Esophagus muscularis mucosa (tissue), 4 donors: Measurements from ENCODE around the gene RNF213. TPM values are rescaled to one million over a fixed set of nuclear protein-coding genes. Genes with fewer than 3 reads are reported as not detected.

Source experiments
- DNase-seq: peaks from one replicate; pipeline ENCODE4 v3.0.0-alpha.2; 2017; ENCODE audit errors: extremely low spot score
- H3K27ac ChIP-seq, 4 donors: fragments of 200-600 bp; sonication (generic); replicated peaks in 1 of 4; 1 replicate in 3 of 4; 2 replicates in 1 of 4; pipeline ENCODE4 v1.5.1; 2016 to 2019; ENCODE audit warnings: mild to moderate bottlenecking in 1 of 4
- H3K27me3 ChIP-seq, 4 donors: fragments of 200-600 bp; sonication (generic); one replicate each; pipeline versions ENCODE4 v1.5.1 to v1.6.0; 2016 to 2019
- H3K36me3 ChIP-seq, 4 donors: fragments of 200-600 bp; sonication (generic); one replicate each; pipeline ENCODE4 v1.5.1; 2016 to 2019
- H3K4me1 ChIP-seq, 4 donors: fragments of 200-600 bp; sonication (generic); one replicate each; pipeline ENCODE4 v1.5.1; 2016 to 2019
- H3K4me3 ChIP-seq, 4 donors: fragments of 200-600 bp; sonication (generic); 1 replicate in 2 of 4; 2 replicates in 2 of 4; pipeline ENCODE4 v1.5.1; 2016 to 2019; ENCODE audit warnings: mild to moderate bottlenecking in 4 of 4, moderate library complexity in 1 of 4
- H3K9me3 ChIP-seq, 4 donors: fragments of 200-600 bp; sonication (generic); 1 replicate in 3 of 4; 2 replicates in 1 of 4; pipeline ENCODE4 v1.5.1; 2016 to 2019
- CTCF ChIP-seq, 3 experiments: fragments of 200-600 bp in 2 of 3; fragments of 450-650 bp in 1 of 3; sonication (generic) in 2 of 3; IDR thresholded peaks; one replicate each; pipeline ENCODE4 v1.5.1; 2017 to 2019; ENCODE audit warnings: antibody characterized with exemption in 3 of 3, mild to moderate bottlenecking in 2 of 3, moderate library complexity in 1 of 3
- EP300 ChIP-seq: sonication (generic); formaldehyde crosslinking; IDR thresholded peaks from one replicate; pipeline ENCODE4 v1.6.1; 2017; ENCODE audit warnings: antibody characterized with exemption
- POLR2A ChIP-seq: fragments of 450-650 bp; IDR thresholded peaks from one replicate; pipeline ENCODE4 v1.6.1; 2017; ENCODE audit warnings: antibody characterized with exemption, moderate library complexity, mild to moderate bottlenecking, low read depth
- POLR2AphosphoS5 ChIP-seq, 2 donors: sonication (generic); formaldehyde crosslinking; IDR thresholded peaks; one replicate each; pipeline ENCODE4 v1.6.1; 2017; ENCODE audit warnings: antibody characterized with exemption in 2 of 2
- WGBS: methylation state at CpG from one replicate; pipeline ENCODE4 v1.1.5; 2018; 5-methylcytosine and 5-hydroxymethylcytosine counted together
- intact Hi-C: fragments of 100-400 bp; cut with DNase I; formaldehyde crosslinking; loops from one replicate; pipeline ENCODE4 v1.15.1; 2023
- total RNA-seq, 4 donors: library from RNA; depleted of rRNA; stranded (reverse); fragments of >200 nt; gene quantifications; one replicate each; pipeline versions ENCODE4 v1.1.0 to v1.2.1, GENCODE V29; 2016

Gene RNF213
- total RNA-seq, 4 donors from 2014 or later = 55.8 to 85.7 (median 75.9) TPM

GRCh38 chr17:80356231-80356856 lies 95.7 kb downstream of the RNF213 start:
- no peak for DNase-seq
- intact Hi-C loops = no loop called here
- Histone ChIP-seq H3K36me3 (peaks cover 88 to 99% (median 94%) of the 10 kb centered on the region in 4 donors), H3K4me3 (no peak overlapping the region), H3K27ac (no peak overlapping the region), H3K4me1 (no peaks in the 10 kb centered on the region), H3K27me3 (no peaks in the 10 kb centered on the region), H3K9me3 (no peaks in the 10 kb centered on the region)
- TF ChIP-seq POLR2AphosphoS5 (IDR thresholded peaks at IDR 0.05) (no peak), EP300 (no peak), CTCF (IDR thresholded peaks at IDR 0.05) (no peak), POLR2A (no peak)
- 90% methylated on average over 24 of the region's 24 CpGs for WGBS

- WGBS = 90% methylated on average over 9 of the region's 9 CpGs
- H3K27me3 ChIP-seq = no peaks in the 10 kb centered on the region
Measured at GRCh38 chr17:80358131-80358530, 97.5 kb downstream of the RNF213 start.

GRCh38 chr17:80358861-80359260 lies 98.2 kb downstream of the RNF213 start:
- no peaks in the 10 kb centered on the region for H3K27me3 ChIP-seq
- TF ChIP-seq POLR2AphosphoS5 (IDR thresholded peaks at IDR 0.05) (no peak), POLR2A (no peak), EP300 (no peak), CTCF (IDR thresholded peaks at IDR 0.05) (no peak)
- H3K27ac ChIP-seq = no peak overlapping the region
- peaks cover 0 to 13% (median 8%) of the 10 kb centered on the region in 4 donors for H3K4me1 ChIP-seq
- H3K9me3 ChIP-seq = no peaks in the 10 kb centered on the region
- intact Hi-C loops = no loop called here
- no peak for DNase-seq
- H3K36me3 ChIP-seq = peaks cover 79 to 97% (median 93%) of the 10 kb centered on the region in 4 donors
- H3K4me3 ChIP-seq = no peak overlapping the region
- WGBS = 83% methylated on average over 11 of the region's 11 CpGs

More at GRCh38 chr17:80358131-80358530, 97.5 kb downstream of the RNF213 start:
- Histone ChIP-seq H3K36me3 (peaks cover 80 to 97% (median 93%) of the 10 kb centered on the region in 4 donors), H3K4me3 (no peak overlapping the region), H3K27ac (no peak overlapping the region), H3K4me1 (peaks cover 0 to 7% (median 5%) of the 10 kb centered on the region in 4 donors), H3K9me3 (no peaks in the 10 kb centered on the region)
- DNase-seq = no peak
- intact Hi-C loops = no loop called here
- TF ChIP-seq POLR2AphosphoS5 (IDR thresholded peaks at IDR 0.05) = no peak
- no peak for TF ChIP-seq CTCF (IDR thresholded peaks at IDR 0.05)
- TF ChIP-seq EP300 = no peak
- TF ChIP-seq POLR2A = no peak

GRCh38 chr17:80359422-80360110 lies 98.9 kb downstream of the RNF213 start:
- H3K36me3 ChIP-seq = peaks cover 79 to 97% (median 93%) of the 10 kb centered on the region in 4 donors
- peaks cover 0 to 13% (median 8%) of the 10 kb centered on the region in 4 donors for H3K4me1 ChIP-seq
- TF ChIP-seq POLR2AphosphoS5 (IDR thresholded peaks at IDR 0.05) (no peak), EP300 (no peak), CTCF (IDR thresholded peaks at IDR 0.05) (no peak), POLR2A (no peak)
- intact Hi-C loops = no loop called here
- WGBS = 76% methylated on average over 8 of the region's 8 CpGs
- no peak overlapping the region for H3K27ac ChIP-seq
- no peaks in the 10 kb centered on the region for H3K27me3 ChIP-seq
- no peak overlapping the region for H3K4me3 ChIP-seq
- no peak for DNase-seq
- H3K9me3 ChIP-seq = no peaks in the 10 kb centered on the region
